Measurements from ENCODE around the gene IFT25.

The IFT25 gene

DNA sequence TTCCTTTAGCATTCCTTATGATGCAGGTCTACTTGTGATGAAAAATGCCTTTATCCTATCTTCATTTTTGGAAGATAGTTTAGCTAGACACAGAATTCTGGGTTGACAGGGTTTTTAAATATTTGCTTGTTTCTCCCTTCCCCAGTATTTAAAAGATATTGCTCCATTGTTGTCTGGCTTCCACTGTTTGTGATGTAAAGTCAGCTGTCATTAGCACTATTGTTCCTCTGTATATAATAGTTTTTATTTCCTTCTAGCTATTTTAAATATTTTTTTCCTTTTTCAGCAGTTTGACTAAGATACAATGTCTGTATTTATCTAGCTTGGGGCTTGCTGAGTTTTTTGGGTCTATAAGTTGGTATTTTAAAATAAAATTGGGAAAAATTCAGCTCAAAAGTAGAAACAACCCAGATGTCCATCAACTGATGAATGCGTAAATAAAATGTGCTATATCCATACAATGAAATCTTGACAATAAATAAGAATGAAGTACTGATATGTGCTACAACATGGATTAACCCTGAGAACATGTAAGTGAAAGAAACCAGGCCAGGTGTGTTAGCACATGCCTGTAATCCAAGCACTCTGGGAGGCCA is 11.2 kb downstream of the IFT25 start:
- Histone ChIP-seq H3K27me3 (ENCODE audit: control insufficient read depth, insufficient read depth, low read length) (no peaks in the 10 kb centered on the region), H3K9ac (no peak overlapping the region), H3K27ac (no peak overlapping the region), H3K9me3 (ENCODE audit: control insufficient read depth, low read length) (no peaks in the 10 kb centered on the region), H3K4me3 (ENCODE audit: low read depth, low read length) (no peak overlapping the region), H2AFZ (no peak overlapping the region), H3K4me2 (ENCODE audit: low read length) (no peak overlapping the region), H3K4me1 (no peaks in the 10 kb centered on the region), H3K79me2 (no peaks in the 10 kb centered on the region), H3K36me3 (ENCODE audit: control insufficient read depth, insufficient read depth, low read length) (no peaks in the 10 kb centered on the region)
- TF ChIP-seq, protein P1, sequence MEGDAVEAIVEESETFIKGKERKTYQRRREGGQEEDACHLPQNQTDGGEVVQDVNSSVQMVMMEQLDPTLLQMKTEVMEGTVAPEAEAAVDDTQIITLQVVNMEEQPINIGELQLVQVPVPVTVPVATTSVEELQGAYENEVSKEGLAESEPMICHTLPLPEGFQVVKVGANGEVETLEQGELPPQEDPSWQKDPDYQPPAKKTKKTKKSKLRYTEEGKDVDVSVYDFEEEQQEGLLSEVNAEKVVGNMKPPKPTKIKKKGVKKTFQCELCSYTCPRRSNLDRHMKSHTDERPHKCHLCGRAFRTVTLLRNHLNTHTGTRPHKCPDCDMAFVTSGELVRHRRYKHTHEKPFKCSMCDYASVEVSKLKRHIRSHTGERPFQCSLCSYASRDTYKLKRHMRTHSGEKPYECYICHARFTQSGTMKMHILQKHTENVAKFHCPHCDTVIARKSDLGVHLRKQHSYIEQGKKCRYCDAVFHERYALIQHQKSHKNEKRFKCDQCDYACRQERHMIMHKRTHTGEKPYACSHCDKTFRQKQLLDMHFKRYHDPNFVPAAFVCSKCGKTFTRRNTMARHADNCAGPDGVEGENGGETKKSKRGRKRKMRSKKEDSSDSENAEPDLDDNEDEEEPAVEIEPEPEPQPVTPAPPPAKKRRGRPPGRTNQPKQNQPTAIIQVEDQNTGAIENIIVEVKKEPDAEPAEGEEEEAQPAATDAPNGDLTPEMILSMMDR (IDR thresholded peaks at IDR 0.05), result no peak

DNA sequence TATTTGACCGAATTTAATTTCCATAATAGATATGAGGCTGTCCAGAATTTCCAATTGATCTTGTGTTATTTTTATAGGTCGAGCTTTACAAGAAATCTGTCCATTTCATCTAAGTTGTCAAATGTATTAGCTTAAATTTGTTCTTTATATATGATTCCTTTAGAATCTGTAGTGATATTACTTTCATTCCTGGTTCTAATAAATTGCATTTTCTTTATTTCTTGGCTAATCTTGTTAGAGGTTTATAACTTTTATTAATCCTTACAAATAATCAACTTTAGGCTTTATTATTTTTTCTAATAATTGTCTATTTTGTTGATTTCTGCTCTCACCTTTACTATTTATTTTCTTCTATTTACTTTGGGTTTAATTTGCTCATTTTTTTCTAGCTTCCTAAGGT is 14.0 kb downstream of the IFT25 start:
- Histone ChIP-seq H3K9ac (no peak overlapping the region), H3K4me3 (ENCODE audit: low read depth, low read length) (no peak overlapping the region)
- TF ChIP-seq, protein P1 (IDR thresholded peaks at IDR 0.05), result no peak

GRCh38 chr1:53930932-53931331 is 14.6 kb downstream of the IFT25 start:
- no peak overlapping the region for H3K9ac ChIP-seq
- H3K27me3 ChIP-seq (ENCODE audit: control insufficient read depth, insufficient read depth, low read length), result no peaks in the 10 kb centered on the region
- H3K36me3 ChIP-seq (ENCODE audit: control insufficient read depth, insufficient read depth, low read length), result no peaks in the 10 kb centered on the region

More for the DNA sequence above, 14.0 kb downstream of the IFT25 start:
- Histone ChIP-seq H3K4me1 (no peaks in the 10 kb centered on the region), H3K4me2 (ENCODE audit: low read length) (no peak overlapping the region), H3K79me2 (no peaks in the 10 kb centered on the region), H3K27ac (no peak overlapping the region), H2AFZ (no peak overlapping the region), H3K9me3 (ENCODE audit: control insufficient read depth, low read length) (no peaks in the 10 kb centered on the region), H3K27me3 (ENCODE audit: control insufficient read depth, insufficient read depth, low read length) (no peaks in the 10 kb centered on the region), H3K36me3 (ENCODE audit: control insufficient read depth, insufficient read depth, low read length) (no peaks in the 10 kb centered on the region)

DNA sequence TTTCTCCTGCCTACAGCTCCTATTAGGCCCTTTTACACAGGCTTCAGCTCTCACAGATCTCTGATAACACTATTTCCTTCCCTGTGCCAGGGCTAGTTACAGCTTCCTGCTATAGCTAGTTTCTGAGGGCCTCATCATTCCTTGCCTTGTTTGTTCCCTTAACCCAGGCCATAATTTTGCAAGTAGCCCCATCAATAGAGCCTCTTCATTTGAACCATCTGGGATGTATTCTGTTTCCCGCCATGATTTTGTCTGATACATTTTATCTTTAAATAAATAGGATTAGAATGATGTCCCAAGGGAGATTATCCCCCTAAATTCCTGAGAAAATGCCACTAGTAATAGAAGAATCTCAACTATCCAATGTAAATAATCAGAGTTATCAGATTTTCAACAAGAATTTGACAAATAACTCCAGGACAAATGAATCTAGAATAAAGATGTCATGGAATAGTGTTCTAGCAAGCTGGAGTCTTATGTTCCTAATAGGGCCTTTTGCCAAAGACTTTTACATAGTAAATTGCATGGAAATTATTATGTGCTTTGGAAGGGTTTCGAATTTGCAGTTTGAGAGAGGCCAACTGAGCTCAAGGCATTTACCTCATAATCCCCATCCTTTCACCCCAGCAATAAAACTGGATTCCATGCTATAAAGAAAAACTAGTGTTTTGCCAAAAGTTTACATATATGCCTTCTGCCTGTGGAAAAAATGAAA is 16.1 kb downstream of the IFT25 start:
- H3K27me3 ChIP-seq (ENCODE audit: control insufficient read depth, insufficient read depth, low read length), result no peaks in the 10 kb centered on the region
- H3K9me3 ChIP-seq (ENCODE audit: control insufficient read depth, low read length), result no peaks in the 10 kb centered on the region
- H2AFZ ChIP-seq, result no peak overlapping the region
- H3K9ac ChIP-seq, result no peak overlapping the region
- no peak overlapping the region for H3K4me2 ChIP-seq (ENCODE audit: low read length)
- H3K27ac ChIP-seq, result no peak overlapping the region
- H3K4me1 ChIP-seq, result no peaks in the 10 kb centered on the region
- H3K4me3 ChIP-seq (ENCODE audit: low read depth, low read length), result no peak overlapping the region
- TF ChIP-seq, protein P1 (IDR thresholded peaks at IDR 0.05), result no peak
- no peaks in the 10 kb centered on the region for H3K36me3 ChIP-seq (ENCODE audit: control insufficient read depth, insufficient read depth, low read length)
- H3K79me2 ChIP-seq, result no peaks in the 10 kb centered on the region

More at GRCh38 chr1:53930932-53931331, 14.6 kb downstream of the IFT25 start:
- Histone ChIP-seq H3K9me3 (ENCODE audit: control insufficient read depth, low read length) (no peaks in the 10 kb centered on the region), H3K4me2 (ENCODE audit: low read length) (no peak overlapping the region), H3K4me3 (ENCODE audit: low read depth, low read length) (no peak overlapping the region), H3K79me2 (no peaks in the 10 kb centered on the region), H2AFZ (no peak overlapping the region), H3K27ac (no peak overlapping the region), H3K4me1 (no peaks in the 10 kb centered on the region)
- TF ChIP-seq, protein P1 (IDR thresholded peaks at IDR 0.05), result no peak
